Common myeloid progenitor, CD34-positive (primary cell): ENCODE data around the gene TSPAN32.

ENCODE experiments used
- CTCF ChIA-PET: fragments of 350-600 bp; sonication (Branson Sonifier 250); formaldehyde crosslinking; loops from one replicate; lab custom pipeline; 2021; ENCODE audit warnings: antibody characterized with exemption; lab: Charles Lee
- POLR2A ChIA-PET: fragments of 350-600 bp; sonication (Branson Sonifier 250); formaldehyde crosslinking; loops from one replicate; lab custom pipeline; 2021; ENCODE audit warnings: antibody characterized with exemption; lab: Charles Lee
- DNase-seq, 3 donors: peaks; one replicate each; pipeline versions ENCODE4 v3.0.0 to v3.0.0-alpha.2; 2013
- H3K27ac ChIP-seq, 2 experiments: 1 replicate in 1 of 2; 2 replicates in 1 of 2; pipeline ENCODE4 v1.7.0; 2013; ENCODE audit warnings: inconsistent platforms in 2 of 2, low read length in 2 of 2, mild to moderate bottlenecking in 2 of 2, low read depth in 1 of 2, moderate library complexity in 1 of 2; ENCODE audit not compliant: severe bottlenecking in 2 of 2, insufficient read depth in 1 of 2, poor library complexity in 1 of 2
- H3K27me3 ChIP-seq, 5 experiments: replicated peaks in 2 of 5; 1 replicate in 3 of 5; 2 replicates in 2 of 5; pipeline versions ENCODE4 v1.6.1 to v1.7.0; 2013; ENCODE audit warnings: low read length in 4 of 5, mild to moderate bottlenecking in 2 of 5, moderate library complexity in 2 of 5, inconsistent platforms in 1 of 5; ENCODE audit not compliant: insufficient read depth in 5 of 5, control insufficient read depth in 4 of 5
- H3K36me3 ChIP-seq, 4 experiments: 1 replicate in 2 of 4; 2 replicates in 2 of 4; pipeline versions ENCODE4 v1.6.1 to v1.7.0; 2013; ENCODE audit warnings: low read length in 3 of 4, control low read depth in 1 of 4, mild to moderate bottlenecking in 1 of 4; ENCODE audit not compliant: control insufficient read depth in 4 of 4, insufficient read depth in 4 of 4
- H3K4me1 ChIP-seq, 4 experiments: 1 replicate in 3 of 4; 2 replicates in 1 of 4; pipeline versions ENCODE4 v1.6.1 to v1.7.1; 2013; ENCODE audit warnings: low read length in 3 of 4, mild to moderate bottlenecking in 3 of 4, control low read depth in 1 of 4, inconsistent platforms in 1 of 4, moderate library complexity in 1 of 4; ENCODE audit not compliant: control insufficient read depth in 4 of 4, insufficient read depth in 4 of 4; ENCODE audit errors: control extremely low read depth in 1 of 4
- H3K4me3 ChIP-seq, 7 experiments: 1 replicate in 4 of 7; 2 replicates in 3 of 7; pipeline versions ENCODE4 v1.5.1 to v1.7.0; 2013; ENCODE audit warnings: mild to moderate bottlenecking in 7 of 7, low read length in 6 of 7, moderate library complexity in 6 of 7, inconsistent platforms in 2 of 7, low read depth in 2 of 7, control low read depth in 1 of 7; ENCODE audit not compliant: insufficient read depth in 4 of 7, control insufficient read depth in 1 of 7; ENCODE audit errors: extremely low read depth in 1 of 7
- H3K9me3 ChIP-seq, 5 experiments: 1 replicate in 4 of 5; 2 replicates in 1 of 5; pipeline versions ENCODE4 v1.6.1 to v1.7.1; 2013; ENCODE audit warnings: low read length in 4 of 5, mild to moderate bottlenecking in 2 of 5, inconsistent platforms in 1 of 5, low read depth in 1 of 5, moderate library complexity in 1 of 5; ENCODE audit not compliant: control insufficient read depth in 4 of 5, insufficient read depth in 2 of 5; ENCODE audit errors: control extremely low read depth in 1 of 5
- WGBS: methylation state at CpG from one replicate; pipeline ENCODE4 v1.1.5; 2013; ENCODE audit not compliant: insufficient coverage; 5-methylcytosine and 5-hydroxymethylcytosine counted together

TSPAN32 gene

GRCh38 chr11:2272228-2272945, 29.4 kb upstream of the TSPAN32 start:
- Histone ChIP-seq H3K4me3 (no peak overlapping the region), H3K9me3 (peaks cover 0 to 3% (median 0%) of the 10 kb centered on the region in 5 experiments), H3K4me1 (peaks cover 0 to 30% (median 27%) of the 10 kb centered on the region in 4 experiments), H3K27ac (no peak overlapping the region), H3K27me3 (peaks cover 0 to 36% (median 23%) of the 10 kb centered on the region in 5 experiments), H3K36me3 (no peaks in the 10 kb centered on the region)
- ChIA-PET POLR2A (no interaction called here), CTCF (interaction anchor here (2.7 kb wide), 1 partner anchor 74 kb away, joined by 7 read pairs; no protein-coding TSS in a partner anchor)
- DNase-seq = no peak
- WGBS = 94% methylated on average over 19 of the region's 21 CpGs

GRCh38 chr11:2272946-2273280, 28.9 kb upstream of the TSPAN32 start:
- H3K9me3 ChIP-seq = peaks cover 0 to 5% (median 0%) of the 10 kb centered on the region in 5 experiments
- no peak overlapping the region for H3K27ac ChIP-seq
- WGBS = 98% methylated on average over 7 of the region's 7 CpGs
- no peak overlapping the region for H3K4me3 ChIP-seq
- H3K36me3 ChIP-seq = no peaks in the 10 kb centered on the region
- H3K27me3 ChIP-seq = peaks cover 0 to 36% (median 23%) of the 10 kb centered on the region in 5 experiments
- DNase-seq = no peak
- ChIA-PET POLR2A (no interaction called here), CTCF (interaction anchor here (1.3 to 2.7 kb wide), 2 partner anchors 75 to 78 kb away, joined by 3 to 7 read pairs; no protein-coding TSS in a partner anchor)
- peaks cover 0 to 30% (median 27%) of the 10 kb centered on the region in 4 experiments for H3K4me1 ChIP-seq

- over 99% methylated on average over 12 of the region's 15 CpGs for WGBS
- peaks cover 0 to 30% (median 27%) of the 10 kb centered on the region in 4 experiments for H3K4me1 ChIP-seq
- no peaks in the 10 kb centered on the region for H3K36me3 ChIP-seq
- no peak overlapping the region for H3K27ac ChIP-seq
- POLR2A ChIA-PET = no interaction called here
- H3K9me3 ChIP-seq = peaks cover 0 to 9% (median 0%) of the 10 kb centered on the region in 5 experiments
- H3K4me3 ChIP-seq = no peak overlapping the region
- H3K27me3 ChIP-seq = peaks cover 0 to 36% (median 23%) of the 10 kb centered on the region in 5 experiments
- CTCF ChIA-PET = interaction anchor here (0.6 to 2.7 kb wide), 3 partner anchors 75 to 1053 kb away, joined by 3 to 7 read pairs (median 3); no protein-coding TSS in a partner anchor
- DNase-seq = no peak
Observed at GRCh38 chr11:2273311-2273710, 28.5 kb upstream of the TSPAN32 start.

DNA sequence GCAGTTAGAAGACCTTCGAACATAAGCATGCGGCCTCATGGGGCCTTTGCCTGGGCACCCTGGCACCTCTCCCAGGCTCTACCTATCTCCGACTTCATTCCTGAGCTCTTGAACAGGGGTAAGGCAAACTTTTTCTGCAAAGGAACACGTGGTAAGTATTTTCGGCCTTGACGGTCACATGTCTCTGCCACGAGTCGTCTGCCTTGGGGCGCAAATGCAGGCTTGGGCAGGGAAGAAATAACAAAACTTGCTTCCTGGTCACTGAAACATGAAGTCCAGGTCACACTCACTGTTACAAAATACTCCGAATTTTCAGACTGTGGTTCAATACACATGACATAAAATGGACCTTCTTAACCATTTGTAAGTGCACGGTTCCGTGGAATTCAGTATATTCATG, 28.0 kb upstream of the TSPAN32 start:
- no peak overlapping the region for H3K27ac ChIP-seq
- no peak overlapping the region for H3K4me3 ChIP-seq
- H3K36me3 ChIP-seq = no peaks in the 10 kb centered on the region
- H3K4me1 ChIP-seq = peaks cover 0 to 26% (median 24%) of the 10 kb centered on the region in 4 experiments
- H3K9me3 ChIP-seq = peaks cover 0 to 11% (median 4%) of the 10 kb centered on the region in 5 experiments
- 96% methylated on average over 12 of the region's 12 CpGs for WGBS
- H3K27me3 ChIP-seq = peaks cover 0 to 36% (median 23%) of the 10 kb centered on the region in 5 experiments
- ChIA-PET CTCF (interaction anchor here (0.6 to 2.7 kb wide), 3 partner anchors 76 to 1053 kb away, joined by 3 to 7 read pairs (median 3); no protein-coding TSS in a partner anchor), POLR2A (no interaction called here)
- no peak for DNase-seq

DNA sequence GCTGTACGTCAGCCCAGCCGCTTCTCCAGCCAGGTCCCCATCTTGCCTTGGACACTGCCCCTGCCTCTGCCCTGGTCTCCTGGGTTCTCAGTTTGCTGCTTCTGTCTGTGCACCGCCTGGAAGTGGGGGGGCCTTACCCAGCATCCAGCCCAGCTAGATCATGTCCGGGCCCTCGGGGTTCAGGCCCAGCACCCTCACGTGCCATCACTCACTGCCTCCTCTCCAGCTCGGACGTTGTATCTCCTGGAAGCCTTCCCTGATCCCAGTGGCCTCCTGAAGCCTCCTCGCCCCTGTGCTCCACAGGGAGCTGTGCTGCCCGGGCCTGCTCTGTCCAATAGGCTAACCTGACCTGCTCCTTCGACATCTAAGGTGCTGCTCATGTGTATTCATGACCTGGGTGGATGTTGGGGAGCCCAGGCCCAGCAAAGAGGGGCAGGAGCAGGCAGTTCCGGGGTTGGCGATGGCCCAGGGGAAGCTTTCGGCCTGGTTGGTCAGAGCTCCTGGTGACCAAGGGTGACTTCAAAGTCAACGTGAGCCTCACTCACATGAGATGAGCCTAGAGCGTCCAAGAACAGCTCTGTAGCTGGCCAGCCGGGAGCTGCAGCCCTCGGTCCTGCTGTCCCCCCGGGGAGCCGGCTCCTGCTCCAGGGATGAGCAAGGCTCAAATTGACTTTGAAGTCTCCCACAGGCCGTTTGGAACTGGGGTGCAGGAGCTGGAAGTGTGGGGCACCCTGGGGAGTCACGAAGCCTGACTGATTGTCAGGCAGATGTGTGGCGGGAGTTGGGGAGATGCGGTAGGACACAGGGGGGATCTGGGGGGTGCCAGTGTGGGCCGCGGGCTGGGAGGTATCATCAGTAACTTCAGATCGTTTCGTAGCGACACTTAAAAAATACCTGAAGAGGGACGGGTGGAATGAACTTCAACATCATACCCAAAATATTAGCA, 26.2 kb upstream of the TSPAN32 start:
- Histone ChIP-seq H3K27me3 (peaks cover 0 to 26% (median 15%) of the 10 kb centered on the region in 5 experiments), H3K36me3 (no peaks in the 10 kb centered on the region), H3K4me1 (peaks cover 0 to 10% (median 7%) of the 10 kb centered on the region in 4 experiments), H3K9me3 (peaks cover 2 to 24% (median 9%) of the 10 kb centered on the region in 5 experiments), H3K4me3 (no peak overlapping the region), H3K27ac (no peak overlapping the region)
- ChIA-PET POLR2A (no interaction called here), CTCF (interaction anchor here (1.0 to 1.4 kb wide), 4 partner anchors 15 to 59 kb away, joined by 3 to 4 read pairs (median 3); no protein-coding TSS in a partner anchor)
- DNase-seq = no peak
- WGBS = over 99% methylated on average over 24 of the region's 30 CpGs

DNA sequence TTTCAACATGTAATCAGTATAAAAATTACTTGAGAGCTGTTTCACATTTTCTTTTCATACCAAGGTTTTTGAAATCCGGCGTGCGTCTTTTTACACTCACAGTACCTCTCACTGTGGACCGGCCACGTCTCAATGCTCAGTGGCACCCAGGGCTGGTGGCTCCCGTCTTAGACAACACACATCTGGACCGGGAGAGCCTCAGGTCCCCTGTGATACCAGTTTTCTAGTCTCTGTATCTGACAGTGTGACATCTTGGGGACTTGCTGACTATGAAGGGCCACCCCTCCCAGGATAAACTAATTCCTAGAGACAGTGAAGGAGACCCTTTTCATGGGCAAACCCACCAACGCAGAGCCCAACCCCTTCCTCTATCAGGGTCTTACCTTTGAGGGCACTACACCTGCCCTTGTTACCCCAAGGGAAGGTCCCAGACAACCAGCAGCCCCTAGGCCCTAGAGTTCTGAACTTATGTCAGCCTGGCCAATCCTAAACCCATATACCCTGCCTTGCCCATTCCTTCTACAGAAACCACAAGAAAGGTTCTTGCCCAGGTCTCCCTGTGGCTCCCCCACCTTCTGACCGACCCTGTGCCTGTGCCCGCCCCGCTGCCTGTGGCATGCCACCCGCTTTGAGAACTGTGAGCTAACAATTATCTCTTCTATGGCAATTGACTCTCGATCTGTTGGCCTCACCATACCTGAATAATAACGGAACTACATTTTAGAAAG, 25.4 kb upstream of the TSPAN32 start:
- no peak for DNase-seq

More for the DNA sequence above, 25.4 kb upstream of the TSPAN32 start:
- POLR2A ChIA-PET = no interaction called here
- Histone ChIP-seq H3K36me3 (no peaks in the 10 kb centered on the region), H3K4me1 (peaks cover 0 to 2% (median 0%) of the 10 kb centered on the region in 4 experiments), H3K4me3 (no peak overlapping the region), H3K27ac (no peak overlapping the region), H3K27me3 (peaks cover 0 to 18% (median 11%) of the 10 kb centered on the region in 5 experiments), H3K9me3 (peaks cover 2 to 30% (median 13%) of the 10 kb centered on the region in 5 experiments)
- CTCF ChIA-PET = interaction anchor here (0.9 to 1.2 kb wide), 4 partner anchors 14 to 77 kb away, joined by 3 to 4 read pairs (median 3); no protein-coding TSS in a partner anchor
- 97% methylated on average over 10 of the region's 14 CpGs for WGBS
